ENCODE results near the gene PCDH11Y.
"Not testable (repeated sequence)": the region's sequence is repeated elsewhere in the genome, so short reads cannot be mapped to it uniquely, and the experiment has no call there.

The PCDH11Y gene, protein sequence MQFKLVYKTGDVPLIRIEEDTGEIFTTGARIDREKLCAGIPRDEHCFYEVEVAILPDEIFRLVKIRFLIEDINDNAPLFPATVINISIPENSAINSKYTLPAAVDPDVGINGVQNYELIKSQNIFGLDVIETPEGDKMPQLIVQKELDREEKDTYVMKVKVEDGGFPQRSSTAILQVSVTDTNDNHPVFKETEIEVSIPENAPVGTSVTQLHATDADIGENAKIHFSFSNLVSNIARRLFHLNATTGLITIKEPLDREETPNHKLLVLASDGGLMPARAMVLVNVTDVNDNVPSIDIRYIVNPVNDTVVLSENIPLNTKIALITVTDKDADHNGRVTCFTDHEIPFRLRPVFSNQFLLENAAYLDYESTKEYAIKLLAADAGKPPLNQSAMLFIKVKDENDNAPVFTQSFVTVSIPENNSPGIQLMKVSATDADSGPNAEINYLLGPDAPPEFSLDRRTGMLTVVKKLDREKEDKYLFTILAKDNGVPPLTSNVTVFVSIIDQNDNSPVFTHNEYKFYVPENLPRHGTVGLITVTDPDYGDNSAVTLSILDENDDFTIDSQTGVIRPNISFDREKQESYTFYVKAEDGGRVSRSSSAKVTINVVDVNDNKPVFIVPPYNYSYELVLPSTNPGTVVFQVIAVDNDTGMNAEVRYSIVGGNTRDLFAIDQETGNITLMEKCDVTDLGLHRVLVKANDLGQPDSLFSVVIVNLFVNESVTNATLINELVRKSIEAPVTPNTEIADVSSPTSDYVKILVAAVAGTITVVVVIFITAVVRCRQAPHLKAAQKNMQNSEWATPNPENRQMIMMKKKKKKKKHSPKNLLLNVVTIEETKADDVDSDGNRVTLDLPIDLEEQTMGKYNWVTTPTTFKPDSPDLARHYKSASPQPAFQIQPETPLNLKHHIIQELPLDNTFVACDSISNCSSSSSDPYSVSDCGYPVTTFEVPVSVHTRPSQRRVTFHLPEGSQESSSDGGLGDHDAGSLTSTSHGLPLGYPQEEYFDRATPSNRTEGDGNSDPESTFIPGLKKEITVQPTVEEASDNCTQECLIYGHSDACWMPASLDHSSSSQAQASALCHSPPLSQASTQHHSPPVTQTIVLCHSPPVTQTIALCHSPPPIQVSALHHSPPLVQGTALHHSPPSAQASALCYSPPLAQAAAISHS (N-terminal part only)

DNA sequence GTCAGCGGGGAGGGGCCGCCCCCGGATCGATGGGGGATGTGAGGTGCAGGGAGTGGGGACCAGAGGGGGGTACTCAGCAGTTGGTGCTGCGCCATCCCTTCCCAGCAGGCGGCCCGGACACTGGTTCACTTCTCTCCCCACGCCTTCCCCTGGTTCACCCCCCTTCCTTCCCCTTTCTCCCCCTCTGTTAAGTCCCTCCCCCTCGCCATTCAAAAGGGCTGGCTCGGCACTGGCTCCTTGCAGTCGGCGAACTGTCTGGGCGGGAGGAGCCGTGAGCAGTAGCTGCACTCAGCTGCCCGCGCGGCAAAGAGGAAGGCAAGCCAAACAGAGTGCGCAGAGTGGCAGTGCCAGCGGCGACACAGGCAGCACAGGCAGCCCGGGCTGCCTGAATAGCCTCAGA is at the start of gene PCDH11Y:
Gene PCDH11Y, plus strand, starts transcription at position 240 of the 400 bp plus-strand sequence. CDS start 56,804 bp downstream, outside the sequence.
- DNase-seq (ENCODE audit: low read depth): not testable (repeated sequence)

GRCh38 chrY:4967894-4968293 is 32.2 kb upstream of the PCDH11Y start:
- DNase-seq (ENCODE audit: low read depth): not testable (repeated sequence)

DNA sequence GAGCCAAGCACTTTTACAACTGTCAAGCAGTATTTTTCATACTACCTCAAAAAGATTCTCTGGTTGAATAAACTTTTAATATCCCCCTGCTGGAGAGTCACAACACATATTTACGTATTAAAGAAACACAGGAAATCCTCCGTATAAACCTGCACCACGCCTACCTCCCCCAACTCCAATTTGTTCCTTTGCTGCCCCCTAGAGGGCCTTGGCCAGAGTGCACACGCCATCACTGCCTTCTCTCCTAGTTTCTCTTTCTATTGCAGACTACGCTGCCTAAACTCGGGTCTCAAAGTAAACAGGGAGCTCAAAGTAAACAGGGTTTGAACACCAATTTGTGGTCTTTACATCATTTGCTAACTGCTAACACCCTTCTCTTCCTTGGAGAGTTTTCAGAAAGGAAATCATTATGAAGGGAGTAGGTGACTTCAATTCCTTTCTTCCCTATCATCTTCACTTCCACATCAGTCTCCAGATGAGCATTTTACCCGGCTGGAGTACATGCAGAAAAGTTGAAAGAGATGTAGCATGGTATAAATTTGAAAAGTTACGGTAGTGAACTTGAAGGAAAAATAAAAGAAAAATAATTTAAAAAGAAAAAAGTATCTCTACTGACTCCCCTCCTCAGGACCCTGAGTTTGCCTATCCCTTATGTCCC is 8.2 kb upstream of the PCDH11Y start:
- not testable (repeated sequence) for DNase-seq (ENCODE audit: low read depth)

DNA sequence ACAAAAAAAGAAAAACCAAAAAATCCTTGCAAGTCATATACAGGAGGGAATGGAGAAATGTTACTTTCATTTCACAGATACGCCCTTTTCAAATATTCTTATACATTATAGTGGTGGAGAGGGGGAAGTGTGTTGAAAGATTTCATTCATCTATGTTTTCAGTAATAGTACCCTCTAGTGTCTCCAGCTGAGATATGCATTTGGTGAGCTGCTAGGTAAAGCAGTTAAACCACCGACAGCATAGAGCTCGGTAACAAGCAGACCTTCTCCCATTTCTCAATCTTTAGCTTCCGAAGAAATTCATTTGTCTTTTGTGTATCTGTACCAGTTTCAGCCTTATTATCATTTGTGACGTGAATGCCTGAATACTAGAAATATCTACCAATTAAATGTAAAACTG is 5.2 kb upstream of the PCDH11Y start:
- DNase-seq (ENCODE audit: low read depth): not testable (repeated sequence)

DNA sequence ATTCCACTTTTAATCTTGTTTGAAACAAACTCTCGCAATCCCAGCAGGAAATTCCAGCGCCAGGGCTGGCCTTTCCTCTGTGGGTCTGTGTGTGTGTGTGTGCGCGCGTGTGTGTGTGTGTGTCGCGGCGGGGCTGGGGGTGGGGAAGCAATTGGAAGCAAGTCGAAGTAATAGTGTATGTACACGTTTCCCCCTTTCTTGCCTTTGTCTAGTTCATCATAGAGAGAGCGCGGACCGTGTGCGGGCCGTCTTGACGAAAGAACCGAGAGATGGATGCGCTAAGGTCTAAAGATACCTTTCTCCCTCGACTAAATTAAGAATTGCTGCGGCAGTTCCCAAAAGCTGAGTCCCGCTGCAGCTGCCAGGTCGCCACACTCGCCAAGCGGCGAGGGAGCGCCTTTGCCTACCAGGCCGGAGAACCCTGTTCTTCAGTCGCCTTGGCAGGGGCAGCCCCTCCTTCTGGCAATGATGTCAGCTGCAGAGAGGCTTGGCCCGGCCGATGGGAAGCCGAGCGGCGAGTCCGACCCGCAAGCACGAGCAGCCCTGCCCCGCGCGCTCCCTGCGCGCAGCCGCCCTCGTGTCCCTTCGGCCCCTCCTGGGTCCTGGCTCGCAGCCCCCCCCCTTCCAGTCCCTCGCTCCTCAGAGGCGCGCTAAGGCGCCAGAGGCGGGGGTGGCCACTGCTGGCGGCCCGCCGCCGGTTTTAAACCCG is 2.5 kb downstream of the PCDH11Y start:
- DNase-seq (ENCODE audit: low read depth): not testable (repeated sequence)

DNA sequence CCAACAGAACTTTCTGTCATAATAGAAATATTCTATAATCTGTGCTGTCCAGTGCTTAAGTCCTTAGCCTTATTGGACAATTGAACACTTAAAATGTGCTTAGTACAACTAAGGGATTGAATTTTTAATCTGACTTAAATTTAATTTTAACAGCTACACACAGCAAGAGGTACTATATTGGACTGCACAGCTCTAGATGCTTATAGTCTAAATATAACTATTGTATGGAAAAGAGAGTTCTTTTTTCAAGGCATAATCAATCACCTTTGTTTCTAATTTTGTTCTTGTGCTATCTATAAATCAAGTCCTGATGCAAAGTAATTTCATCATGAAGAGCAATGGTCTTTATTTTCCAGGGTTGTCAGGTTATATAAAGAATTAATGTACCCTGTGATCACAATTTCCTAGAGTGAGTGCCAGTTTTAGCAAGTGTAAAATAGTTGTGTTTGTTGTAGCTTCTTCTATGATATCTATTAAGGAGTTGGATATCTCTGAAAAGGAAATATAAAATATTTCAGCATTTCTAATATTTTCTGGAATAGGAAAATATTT is 39.0 kb downstream of the PCDH11Y start:
- DNase-seq (ENCODE audit: low read depth): not testable (repeated sequence)

DNA sequence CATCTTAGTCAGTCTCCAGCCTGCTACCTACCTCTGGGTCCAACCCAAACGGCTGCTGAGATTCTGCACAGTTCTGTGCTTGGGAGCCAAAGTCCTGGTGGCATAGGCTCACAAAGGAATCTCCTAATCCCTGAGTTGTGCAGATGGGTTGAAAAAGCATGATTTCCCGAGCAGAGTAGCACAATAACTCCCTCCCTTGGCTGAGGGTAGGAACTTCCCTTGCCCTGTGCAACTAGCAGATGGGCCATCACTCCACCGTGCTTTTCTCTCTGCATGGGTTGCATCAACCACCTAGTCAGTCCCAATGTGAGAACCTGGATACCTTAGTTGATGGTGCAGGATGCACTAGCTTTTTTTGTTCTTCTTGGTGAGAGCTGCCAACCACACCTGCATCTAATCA is 82.9 kb downstream of the PCDH11Y start:
- not testable (repeated sequence) for DNase-seq (ENCODE audit: low read depth)

DNA sequence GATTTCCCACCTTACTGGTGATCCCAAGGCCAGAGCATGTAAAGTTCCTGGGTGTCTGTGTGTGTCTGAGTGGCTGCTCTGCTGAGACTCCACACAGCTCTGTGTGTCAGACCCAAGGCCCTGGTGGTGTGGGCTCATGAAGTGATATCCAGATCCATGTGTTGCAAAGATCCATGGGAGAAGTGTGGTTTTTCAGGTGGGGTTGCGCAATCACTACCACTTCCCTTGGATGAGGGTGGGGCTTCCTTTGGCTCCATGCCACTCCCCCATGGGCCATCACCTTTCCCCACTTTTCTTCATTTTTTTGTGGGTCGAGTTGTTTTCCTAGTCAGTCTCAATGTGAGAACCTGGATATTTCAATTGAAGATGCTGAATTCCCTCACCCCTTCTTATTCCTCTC is 182.9 kb downstream of the PCDH11Y start:
- DNase-seq (ENCODE audit: low read depth): not testable (repeated sequence)

- not testable (repeated sequence) for DNase-seq (ENCODE audit: low read depth)
Observed at GRCh38 chrY:5215116-5215515, 215.0 kb downstream of the PCDH11Y start.

DNA sequence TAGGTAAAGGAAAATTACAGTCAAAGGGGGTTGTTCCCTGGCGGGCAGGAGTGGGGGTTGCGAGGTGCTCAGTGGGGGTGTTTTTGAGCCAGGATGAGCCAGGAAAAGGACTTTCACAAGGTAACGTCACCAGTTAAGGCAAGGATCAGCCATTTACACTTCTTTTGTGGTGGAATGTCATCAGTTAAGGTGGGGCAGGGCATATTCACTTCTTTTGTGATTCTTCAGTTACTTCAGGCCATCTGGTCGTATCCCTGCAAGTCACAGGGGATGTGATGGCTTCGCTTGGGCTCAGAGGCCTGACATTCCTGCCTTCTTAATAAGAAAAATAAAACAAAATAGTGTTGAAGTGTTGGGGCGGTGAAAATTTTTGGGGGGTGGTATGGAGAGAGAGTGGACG is 324.8 kb downstream of the PCDH11Y start:
- DNase-seq (ENCODE audit: low read depth): not testable (repeated sequence)

- not testable (repeated sequence) for DNase-seq (ENCODE audit: low read depth)
Observed at GRCh38 chrY:5342220-5342619, 342.1 kb downstream of the PCDH11Y start.

- DNase-seq (ENCODE audit: low read depth): not testable (repeated sequence)
Observed at GRCh38 chrY:5543705-5544104, 543.6 kb downstream of the PCDH11Y start.

- not testable (repeated sequence) for DNase-seq (ENCODE audit: low read depth)
Observed at GRCh38 chrY:5638589-5638988, 638.5 kb downstream of the PCDH11Y start.

DNA sequence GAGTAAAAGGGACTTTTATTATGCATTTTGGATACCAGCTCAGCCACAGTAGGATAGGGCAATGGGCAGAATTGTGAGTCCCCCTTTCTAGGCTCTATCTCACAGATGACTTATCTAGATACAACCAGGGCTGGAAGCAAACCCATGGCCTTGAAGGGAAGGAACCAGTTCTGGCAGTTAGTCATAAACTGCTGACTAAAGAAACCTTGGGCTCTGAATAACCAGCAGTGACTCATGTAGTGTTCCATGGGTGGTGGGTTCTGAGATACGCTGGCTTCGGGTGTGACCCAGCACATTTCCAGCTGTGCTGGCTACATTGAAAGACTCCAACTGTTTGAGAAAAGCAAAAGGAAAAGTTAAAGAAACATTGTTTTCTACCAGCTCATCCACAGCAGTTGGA is 679.2 kb downstream of the PCDH11Y start:
- DNase-seq (ENCODE audit: low read depth): not testable (repeated sequence)

DNA sequence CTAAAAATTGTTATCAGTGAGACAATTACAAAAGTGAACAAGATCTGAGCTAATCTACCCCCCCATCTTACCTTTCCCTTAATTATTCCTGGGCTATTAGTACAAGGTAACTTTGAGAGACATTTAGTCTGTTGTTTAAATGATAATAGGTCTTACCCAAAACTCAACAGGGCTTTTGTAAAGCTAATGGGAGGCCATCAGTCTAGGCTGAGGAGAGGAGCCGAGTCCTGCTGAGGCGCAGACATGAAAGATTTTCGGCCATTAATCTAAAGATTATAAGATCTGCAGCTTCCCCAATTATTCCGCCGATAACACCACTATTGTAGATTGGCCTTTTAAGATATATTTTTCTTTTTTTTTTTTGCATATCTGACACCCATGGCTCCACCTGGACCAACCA is 708.6 kb downstream of the PCDH11Y start:
- not testable (repeated sequence) for DNase-seq (ENCODE audit: low read depth)

DNA sequence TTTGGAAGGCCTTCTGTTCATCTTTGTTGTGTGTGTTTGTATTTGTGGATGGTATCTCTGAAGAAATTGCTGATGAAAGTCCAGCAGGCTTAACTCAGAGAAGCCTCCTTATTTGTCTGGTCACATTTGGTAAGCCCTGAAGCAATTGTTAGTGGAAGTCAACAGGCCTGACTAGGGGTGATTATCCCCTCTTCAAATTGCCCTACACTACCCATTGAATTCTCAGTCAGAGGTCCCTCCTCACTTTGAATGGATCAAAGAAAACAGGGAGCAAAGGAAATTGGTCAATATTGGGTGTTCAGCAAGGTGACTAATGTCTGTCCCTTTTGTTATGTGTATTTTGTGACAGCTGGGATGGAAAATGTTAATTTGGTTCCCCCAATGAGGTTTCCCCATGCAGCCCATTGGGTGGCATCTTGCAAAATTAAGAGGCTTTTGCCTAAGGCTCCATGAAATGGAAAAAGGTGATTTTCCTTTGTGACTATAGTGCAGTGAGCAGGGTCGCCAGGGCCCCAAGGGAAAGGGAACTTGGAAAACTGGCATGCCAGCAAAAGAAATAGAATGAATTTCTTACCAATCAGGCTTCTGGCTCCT is 709.8 kb downstream of the PCDH11Y start:
- not testable (repeated sequence) for DNase-seq (ENCODE audit: low read depth)

- not testable (repeated sequence) for DNase-seq (ENCODE audit: low read depth)
Observed at GRCh38 chrY:5761403-5761802, 761.3 kb downstream of the PCDH11Y start.

DNA sequence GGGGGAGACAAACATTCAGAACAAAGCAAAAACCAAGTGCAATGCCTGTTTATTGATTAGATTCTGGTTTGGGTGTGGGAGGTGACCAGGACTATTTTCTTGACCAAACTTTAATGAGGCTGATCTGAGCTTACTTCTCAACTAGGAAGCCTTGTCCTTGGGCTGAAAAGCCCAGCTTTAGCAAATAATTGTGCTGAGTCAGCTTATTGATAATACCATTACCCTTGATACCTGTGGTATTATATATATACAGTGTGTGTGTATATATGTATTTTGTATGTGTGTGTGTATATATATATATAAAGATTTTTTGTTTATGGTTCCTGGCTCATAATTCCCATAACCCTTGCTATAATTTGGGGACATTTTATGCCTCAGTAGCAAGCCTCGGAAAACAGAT is 776.4 kb downstream of the PCDH11Y start:
- not testable (repeated sequence) for DNase-seq (ENCODE audit: low read depth)
